ENCODE data around the gene SRRD.
"Not testable (repeated sequence)": the region's sequence is repeated elsewhere in the genome, so short reads cannot be mapped to it uniquely, and the experiment has no call there.

SRRD gene

GRCh38 chr22:26483439-26484359 is at the start of gene SRRD, which contains the start of gene HPS4:
Gene SRRD (plus strand): TSS chr22:26483877. CDS start chr22:26483891, 14 bp downstream.
Gene HPS4 (minus strand): TSS chr22:26483783. CDS start chr22:26481762, 2,021 bp downstream.
- peak; percentile 20 for DNase-seq

GRCh38 chr22:26435327-26436093 is 48.2 kb upstream of the SRRD start:
- DNase-seq: no peak

DNA sequence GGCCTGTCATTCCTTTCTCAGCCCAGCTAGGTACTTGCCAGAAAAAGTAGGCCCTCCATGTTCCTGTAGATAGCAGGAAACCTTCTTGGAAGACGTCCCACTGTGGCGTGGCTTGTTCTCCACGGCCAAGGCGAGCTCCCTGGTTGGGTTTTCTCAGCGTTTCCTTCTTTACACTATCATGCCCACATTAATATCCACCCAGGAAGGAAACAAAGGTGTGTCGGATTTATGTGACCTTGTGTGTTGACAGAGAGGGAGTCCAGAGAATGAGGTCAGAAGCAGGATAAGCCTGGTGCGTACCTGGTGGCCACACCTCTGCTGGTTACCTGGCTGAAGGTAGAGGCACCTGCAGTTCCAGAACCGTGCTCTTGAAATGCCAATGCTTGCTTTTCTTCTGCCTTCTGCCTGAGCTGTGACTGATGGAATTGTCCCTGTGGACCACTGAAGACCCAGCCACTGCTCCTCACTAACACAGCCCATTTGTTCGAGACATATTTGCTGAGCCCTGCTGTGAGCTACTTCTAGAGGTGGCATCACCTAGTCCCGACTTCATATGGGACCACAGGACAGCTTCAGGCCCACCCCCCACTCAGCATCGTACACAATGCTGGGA is 46.7 kb upstream of the SRRD start:
- DNase-seq: no peak

GRCh38 chr22:26437694-26438392 is 45.8 kb upstream of the SRRD start:
- DNase-seq: no peak

GRCh38 chr22:26438776-26439175 is 44.9 kb upstream of the SRRD start:
- not testable (repeated sequence) for DNase-seq

GRCh38 chr22:26439559-26439958 is 44.1 kb upstream of the SRRD start:
- DNase-seq: no peak

GRCh38 chr22:26442086-26442756 is 41.5 kb upstream of the SRRD start:
- DNase-seq: no peak

GRCh38 chr22:26443901-26444690 is 39.6 kb upstream of the SRRD start:
- no peak for DNase-seq

DNA sequence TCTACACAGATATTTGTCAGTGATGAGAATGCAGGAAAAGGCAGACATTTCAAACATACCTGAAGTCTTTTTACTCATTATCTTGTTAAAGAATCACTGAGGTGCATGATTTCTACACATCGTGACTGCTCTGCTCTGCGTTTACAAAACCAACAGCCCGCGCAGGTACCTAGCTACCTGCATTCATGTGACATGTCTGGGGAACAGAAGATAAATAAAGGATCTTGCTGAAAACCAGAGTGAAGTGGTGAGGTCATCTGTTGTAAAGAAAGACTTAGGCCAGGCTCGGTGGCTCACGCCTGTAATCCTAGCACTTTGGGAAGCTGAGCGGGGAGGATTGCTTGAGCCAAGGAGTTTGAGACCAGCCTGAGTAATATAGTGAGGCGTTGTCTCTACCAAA is 38.9 kb upstream of the SRRD start:
- no peak for DNase-seq

DNA sequence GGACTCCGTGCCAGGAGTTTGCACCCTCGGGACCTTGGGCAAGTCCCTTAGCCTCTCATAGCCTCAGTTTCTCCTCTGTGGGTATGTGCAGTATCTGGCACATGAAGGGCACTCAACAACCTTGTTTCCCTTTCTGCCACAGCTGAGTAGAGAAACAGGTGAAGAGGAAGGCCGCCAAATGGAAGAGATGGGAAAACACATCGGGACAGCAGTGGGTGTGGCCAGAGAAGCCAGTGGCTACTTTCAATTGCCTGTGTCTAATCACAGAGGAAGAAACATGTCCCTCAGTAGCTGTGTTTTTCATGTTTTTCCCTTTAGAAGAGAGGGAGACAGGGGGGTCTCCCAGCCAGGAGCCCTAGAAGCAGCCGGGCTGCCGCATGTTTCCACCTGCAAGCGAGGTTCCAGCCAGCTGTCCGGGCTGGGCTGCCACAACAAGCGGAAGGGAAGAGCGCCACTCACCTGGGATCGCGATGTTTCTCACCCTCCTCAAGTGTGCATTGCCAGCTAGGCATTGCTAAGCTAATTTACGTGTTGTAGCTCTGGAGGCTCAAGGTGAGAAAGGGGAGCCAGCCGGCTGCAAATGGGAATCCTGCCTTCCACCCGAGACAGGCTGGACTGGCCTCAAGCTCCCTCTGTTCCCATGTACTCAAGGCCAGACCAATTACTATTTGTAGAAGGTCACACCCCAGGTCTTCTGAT is 38.0 kb upstream of the SRRD start:
- no peak for DNase-seq

GRCh38 chr22:26446808-26447515 is 36.7 kb upstream of the SRRD start:
- no peak for DNase-seq

GRCh38 chr22:26447584-26448329 is 35.9 kb upstream of the SRRD start:
- DNase-seq: no peak

- DNase-seq: no peak
Measured at GRCh38 chr22:26448334-26448733, 35.3 kb upstream of the SRRD start.

- DNase-seq: no peak
Measured at GRCh38 chr22:26448941-26449340, 34.7 kb upstream of the SRRD start.

DNA sequence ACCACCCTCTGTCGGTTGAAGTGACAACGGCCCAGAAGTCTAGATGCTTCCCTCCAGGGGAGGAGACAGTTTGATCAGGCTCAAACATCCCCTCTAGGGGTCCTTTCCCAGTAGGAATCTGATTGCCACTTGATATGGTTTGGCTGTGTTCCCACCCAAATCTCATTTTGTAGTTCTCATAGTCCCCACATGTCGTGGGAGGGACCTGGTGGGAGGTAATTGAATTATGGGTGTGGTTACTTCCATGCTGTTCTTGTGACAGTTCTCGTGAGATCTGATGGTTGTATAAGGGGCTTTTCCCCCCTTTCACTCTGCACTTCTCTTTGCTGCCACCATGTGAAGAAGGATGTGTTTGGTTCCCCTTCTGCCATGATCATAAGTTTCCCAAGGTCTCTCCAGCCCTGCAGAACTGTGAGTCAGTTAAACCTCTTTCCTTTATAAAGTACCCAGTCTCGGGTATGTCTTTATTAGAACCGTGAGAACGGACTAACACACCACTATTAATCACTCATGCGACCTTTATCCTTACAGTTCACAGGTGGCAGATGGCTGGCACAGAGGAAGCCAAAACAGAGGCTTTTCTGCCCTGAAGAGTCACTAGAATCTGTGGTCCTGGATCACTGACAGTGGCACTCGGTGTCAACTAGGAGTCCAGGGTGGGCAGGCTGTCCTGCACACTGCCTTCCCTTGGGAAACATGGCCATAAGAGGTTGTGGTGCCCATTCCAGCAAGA is 33.1 kb upstream of the SRRD start:
- no peak for DNase-seq

- no peak for DNase-seq
Measured at GRCh38 chr22:26452236-26453016, 31.3 kb upstream of the SRRD start.

GRCh38 chr22:26453216-26453615 is 30.5 kb upstream of the SRRD start:
- no peak for DNase-seq
